Amniotic epithelial cell (primary cell): ENCODE measurements around the gene NOL4L.
A peak's percentile ranks its signal among the peaks of the same experiment; 100 is the strongest.
"Not testable (repeated sequence)": the region's sequence is repeated elsewhere in the genome, so short reads cannot be mapped to it uniquely, and the experiment has no call there.

Experiments used
- DNase-seq: peaks from one replicate; pipeline ENCODE4 v3.0.0-alpha.2; 2010; ENCODE audit warnings: low read depth

NOL4L gene

DNA sequence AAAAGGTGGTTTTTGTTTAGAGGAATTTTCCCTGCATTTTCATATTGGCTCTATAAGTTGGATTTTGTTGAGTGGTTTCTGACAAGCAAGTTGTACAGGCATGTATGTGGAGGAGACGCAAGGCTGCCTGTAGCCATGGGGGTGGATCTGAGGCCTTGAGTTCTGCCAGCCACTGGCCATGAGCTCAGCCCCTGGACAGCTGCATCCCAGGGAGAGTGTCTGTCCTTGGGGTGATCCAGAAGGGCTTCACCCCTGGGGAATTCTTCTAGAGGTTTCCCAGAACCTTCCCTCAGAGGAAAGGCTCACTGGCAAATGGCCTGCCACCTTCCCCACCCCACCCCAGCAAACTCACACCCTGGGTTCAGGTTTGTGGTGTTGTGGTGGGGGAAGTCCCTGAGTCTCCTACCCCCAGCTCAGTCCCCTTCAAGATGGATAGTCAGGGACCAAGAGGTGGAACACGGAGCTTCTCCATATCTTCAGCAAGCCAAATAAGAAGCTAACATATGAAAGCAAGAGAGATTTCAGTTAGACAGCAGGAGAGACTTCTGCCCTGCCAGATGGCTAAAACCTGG, 11.6 kb upstream of the NOL4L start:
- no peak for DNase-seq

GRCh38 chr20:32595143-32595542, 10.0 kb upstream of the NOL4L start:
- no peak for DNase-seq

- DNase-seq = not testable (repeated sequence)
Observed at GRCh38 chr20:32594669-32595068, 9.5 kb upstream of the NOL4L start.

DNA sequence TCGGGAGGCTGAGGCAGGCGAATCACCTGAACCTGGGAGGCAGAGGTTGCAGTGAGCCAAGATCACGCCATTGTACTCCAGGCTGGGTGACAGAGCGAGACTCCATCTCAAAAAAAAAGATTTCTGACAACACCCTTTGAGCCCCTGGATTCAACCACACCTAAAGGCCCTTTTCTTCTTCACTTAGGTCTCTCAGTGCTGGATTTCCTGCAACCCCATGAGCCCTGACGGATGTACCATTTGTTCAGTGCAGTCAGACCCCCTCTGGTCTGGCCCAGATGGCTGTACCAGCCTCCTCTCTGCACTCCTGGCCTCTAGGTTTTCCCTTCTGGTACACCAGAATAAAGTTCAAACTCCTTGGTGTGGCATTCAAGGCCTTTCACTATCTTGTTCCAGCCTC, 9.1 kb upstream of the NOL4L start:
- no peak for DNase-seq

DNA sequence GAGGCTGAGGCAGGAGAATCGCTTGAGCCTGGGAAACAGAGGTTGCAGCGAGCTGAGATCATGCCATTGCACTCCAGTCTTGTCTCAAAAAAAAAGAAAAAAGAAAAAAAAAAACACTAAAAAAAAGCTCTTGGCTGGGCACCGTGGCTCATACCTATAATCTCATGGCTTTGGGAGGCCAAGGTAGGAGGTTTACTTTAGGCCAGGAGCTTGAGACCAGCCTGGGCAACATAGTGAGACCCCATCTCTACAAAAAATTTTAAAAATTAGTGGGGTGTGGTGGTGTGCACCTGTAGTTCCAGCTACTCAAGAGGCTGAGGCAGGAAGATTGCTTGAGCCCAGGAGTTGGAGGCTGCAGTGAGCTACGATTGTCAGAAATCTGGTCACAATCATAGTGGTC, 7.5 kb upstream of the NOL4L start:
- not testable (repeated sequence) for DNase-seq

GRCh38 chr20:32592022-32592421, 6.9 kb upstream of the NOL4L start:
- DNase-seq = no peak

GRCh38 chr20:32589769-32590168, 4.6 kb upstream of the NOL4L start:
- no peak for DNase-seq

DNA sequence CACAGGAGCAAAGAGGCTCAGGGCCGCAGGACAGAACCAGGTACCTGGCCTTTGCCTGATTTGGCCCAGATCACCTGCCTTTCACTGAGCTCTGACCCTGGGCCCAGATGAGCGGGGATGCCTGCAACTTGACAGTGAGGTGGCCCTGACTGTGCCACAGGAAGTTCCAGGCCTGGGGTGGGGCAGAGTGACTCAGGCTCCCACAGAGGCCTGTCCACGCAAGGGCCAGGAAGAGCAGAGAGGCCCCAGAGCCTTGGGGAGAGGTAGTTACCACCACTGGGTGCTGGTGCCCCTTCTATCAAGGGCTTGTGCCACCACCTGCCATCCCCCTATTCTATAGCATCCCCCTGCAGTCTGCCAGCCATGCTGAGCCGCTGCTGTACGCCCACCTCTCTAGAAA, 4.1 kb upstream of the NOL4L start:
- no peak for DNase-seq

DNA sequence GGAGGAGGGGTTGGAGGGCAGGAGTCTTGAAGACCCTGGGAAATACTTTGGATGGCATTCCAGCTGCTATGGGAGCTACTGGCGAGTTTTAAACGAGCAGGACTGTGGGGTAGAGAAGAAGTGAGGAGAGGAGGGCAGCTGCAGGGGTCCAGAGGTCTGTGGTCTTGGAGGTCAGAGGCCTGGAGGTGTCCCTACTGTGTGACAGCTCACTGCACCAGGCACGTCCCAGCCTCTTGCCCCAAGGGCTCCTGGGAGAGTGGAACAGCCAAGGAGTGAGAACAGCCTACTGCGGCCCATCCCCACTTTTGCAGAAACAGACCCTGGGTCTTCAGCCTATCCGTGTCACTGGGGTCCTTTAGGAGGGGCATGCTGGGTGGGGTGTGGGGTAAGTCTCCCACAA, 2.9 kb upstream of the NOL4L start:
- no peak for DNase-seq

DNA sequence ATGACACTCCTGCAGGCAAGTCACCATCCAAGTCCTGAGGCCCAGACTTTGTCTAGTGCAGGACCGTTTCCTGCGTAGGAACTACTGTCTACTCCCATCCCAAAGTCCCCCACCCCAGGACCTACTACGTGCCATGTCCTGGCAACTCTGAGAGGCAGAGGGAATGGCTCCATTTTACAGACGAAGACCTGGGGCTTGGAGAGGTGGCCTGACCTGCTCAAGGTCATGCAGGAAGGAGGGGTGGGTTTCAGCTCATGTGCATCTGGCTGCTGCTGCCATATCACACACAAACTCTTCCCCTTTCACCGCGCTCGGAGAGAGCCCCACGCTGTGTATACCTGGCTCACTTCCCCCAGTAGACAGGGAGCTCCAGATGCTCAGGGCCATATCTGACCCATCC, 1.2 kb upstream of the NOL4L start:
- no peak for DNase-seq

GRCh38 chr20:32585586-32586127, 524 bp upstream of the NOL4L start:
- DNase-seq = no peak

GRCh38 chr20:32583581-32584070, 1.5 kb downstream of the NOL4L start:
- DNase-seq = no peak

DNA sequence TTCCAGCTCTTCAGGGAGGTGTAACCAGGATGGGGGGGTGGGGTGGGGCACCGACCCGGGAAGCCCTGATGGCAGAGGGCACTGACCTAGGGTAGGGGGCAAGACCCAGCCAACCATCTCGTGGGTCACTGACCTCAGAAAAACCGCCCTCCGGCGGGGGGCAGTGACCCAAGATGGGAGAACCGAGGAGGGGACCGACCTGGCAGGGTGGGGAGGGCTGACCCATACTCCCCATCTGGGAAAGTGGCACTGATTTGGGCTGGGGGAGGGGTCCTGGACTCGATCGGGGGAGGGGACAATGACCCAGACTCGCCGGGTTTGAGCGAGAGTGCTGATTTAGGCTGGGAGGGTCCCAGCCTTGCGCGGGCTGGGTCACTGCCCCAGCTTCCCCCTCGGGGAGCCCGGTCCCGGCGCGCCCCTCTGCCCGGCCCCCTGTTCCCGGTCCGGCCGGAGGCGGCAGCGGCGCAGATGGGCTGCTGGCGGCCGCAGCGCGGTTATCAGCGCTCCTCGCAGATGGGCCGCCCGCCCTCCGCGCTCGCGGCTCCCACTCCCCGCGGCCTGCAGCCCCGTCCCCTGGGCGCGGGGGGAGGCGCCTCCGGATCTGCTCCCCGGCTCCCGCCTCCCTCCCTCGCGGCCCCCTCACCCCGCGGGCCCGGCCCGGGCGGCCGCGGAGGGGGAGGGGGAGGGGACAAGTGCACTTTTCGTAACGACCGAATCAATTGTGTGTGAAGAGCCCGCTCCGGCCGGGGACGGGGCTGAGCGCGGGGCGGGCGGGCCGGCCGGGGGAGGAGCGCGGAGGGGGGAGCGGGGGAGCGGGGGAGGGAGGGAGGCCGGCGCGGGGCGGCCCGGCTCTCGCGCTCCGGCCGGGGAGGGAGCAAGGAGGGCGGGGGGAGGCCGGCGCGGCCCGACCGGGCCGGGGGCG, 2.2 kb downstream of the NOL4L start:
- no peak for DNase-seq

- no peak for DNase-seq
Observed at GRCh38 chr20:32581839-32582658, 3.1 kb downstream of the NOL4L start.

- DNase-seq = no peak
Observed at GRCh38 chr20:32580970-32581838, 3.9 kb downstream of the NOL4L start.

DNA sequence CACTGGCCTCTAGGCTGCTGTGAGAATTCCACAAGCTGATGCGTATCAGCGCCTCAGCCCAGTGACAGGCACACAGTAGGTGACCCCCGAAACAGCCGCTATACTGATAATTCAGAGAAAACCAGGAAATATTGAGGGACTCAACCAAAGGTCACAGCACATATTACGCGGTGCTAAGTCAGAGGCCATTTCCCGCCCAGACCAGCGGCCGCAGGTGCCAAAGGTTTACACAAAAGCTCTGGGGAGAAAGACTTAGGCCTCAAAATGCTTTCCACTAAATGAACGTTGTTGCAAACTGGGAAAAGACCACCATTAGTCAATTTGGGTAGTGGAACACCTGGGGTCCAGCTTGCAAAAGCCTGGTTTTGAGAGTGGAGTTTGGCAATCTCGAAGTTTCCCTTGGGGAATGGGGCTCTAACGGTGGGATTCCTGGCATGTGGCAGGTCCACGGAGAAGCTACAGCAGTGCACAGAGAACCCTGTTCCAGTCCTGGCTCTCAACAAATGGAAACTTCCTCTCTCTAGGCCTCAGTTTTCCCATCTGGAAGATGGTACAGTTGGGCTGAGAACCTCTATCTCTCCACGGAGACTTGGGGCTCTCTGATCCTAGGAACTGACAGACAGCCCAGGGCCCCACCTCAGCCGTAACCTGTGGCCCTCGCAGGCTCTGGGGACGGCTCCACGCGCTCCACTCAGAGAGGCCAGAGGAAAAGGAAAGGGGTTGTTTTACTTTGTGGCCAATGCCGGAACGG, 4.7 kb downstream of the NOL4L start:
- no peak for DNase-seq

GRCh38 chr20:32578840-32579390, 6.2 kb downstream of the NOL4L start:
- DNase-seq = no peak

DNA sequence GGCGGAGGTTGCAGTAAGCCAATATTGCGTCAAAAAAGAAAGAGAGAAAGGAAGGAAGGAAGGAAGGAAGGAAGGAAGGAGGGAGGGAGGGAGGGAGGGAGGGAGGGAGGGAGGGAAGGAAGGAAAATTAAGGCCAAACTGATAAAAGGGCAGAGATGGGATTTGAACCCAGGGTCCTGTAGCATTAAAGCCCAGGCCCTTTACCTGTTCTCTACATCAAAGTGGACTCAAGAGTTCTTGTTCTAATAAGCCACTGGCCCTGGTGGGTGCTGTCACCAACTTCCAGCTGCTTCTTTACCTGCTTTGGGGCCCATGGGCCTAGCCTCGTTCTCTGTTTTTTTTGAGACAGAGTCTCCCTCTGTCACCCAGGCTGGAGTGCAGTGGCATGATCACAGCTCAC, 7.1 kb downstream of the NOL4L start:
- not testable (repeated sequence) for DNase-seq

- peak; percentile 44 for DNase-seq
Observed at GRCh38 chr20:32577657-32578056, 7.5 kb downstream of the NOL4L start.

- DNase-seq = no peak
Observed at GRCh38 chr20:32577023-32577422, 8.1 kb downstream of the NOL4L start.
